GM19328 (cell line): ENCODE data around the gene APPL1.

ENCODE experiments used
- ATAC-seq: cut with Tn5 transposase; IDR thresholded peaks from one replicate; pipeline ENCODE4 v1.9.1; 2021; ENCODE audit warnings: mild to moderate bottlenecking, moderate library complexity; ENCODE audit not compliant: unreplicated experiment

Gene APPL1

DNA sequence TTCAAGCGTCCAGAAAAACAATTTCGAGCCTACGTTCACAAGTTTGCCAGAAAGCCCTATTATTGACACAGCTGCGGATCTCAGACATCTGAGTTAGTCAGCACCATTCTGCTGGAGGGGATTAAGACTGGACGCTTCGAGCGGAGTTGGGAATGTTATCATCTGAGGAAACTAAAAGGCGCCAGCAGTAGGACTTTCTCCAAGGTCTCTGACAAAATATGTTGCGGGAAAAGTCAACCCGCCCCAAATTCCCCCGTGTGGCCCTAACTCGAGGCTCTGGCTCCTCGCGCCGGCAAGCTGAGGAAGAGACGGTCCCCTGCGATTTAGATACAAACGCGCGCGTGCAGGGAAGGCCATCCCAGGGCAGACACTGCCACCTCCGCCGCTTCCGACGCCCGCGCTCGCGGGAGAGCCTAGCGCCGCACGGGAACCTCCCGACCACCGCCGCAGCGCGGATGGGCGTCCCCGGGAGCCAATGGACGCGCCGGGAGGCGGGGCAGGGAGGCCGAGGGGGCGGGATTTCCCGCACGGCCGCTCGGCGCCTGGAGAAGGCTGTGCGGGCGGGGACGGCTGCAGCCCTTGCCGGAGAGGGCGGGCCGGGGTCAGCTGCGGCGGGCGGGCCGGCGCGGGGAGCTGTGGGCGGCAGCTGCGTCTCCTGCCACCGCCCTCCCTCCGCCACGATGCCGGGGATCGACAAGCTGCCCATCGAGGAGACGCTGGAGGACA is at the start of gene APPL1:
Gene APPL1 (plus strand): TSS at position 526 of the 726 bp plus-strand sequence. CDS start 155 bp downstream, at position 681.
- peak; percentile 81 for ATAC-seq

- no peak for ATAC-seq
Observed at GRCh38 chr3:57179580-57180410, 47.7 kb upstream of the APPL1 start.

DNA sequence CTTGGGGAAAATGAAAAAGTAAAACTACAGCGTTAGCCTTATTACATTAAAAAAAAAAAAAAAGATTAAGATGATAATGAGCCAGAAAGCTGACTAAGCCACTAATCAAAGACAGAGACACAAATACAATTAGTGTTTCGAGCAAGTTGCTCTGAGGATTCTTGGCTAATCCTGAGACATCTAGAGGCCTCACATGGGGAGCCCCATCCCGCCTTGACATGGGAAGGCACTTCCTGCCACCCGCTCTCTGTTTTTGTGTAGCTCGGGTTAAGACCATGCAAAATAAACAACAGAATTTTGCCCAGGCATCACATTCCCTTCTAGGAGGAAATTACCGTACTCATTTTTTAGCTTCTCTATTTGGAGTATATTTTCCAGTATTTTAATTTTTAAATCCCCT is 43.0 kb upstream of the APPL1 start:
- ATAC-seq, result no peak

GRCh38 chr3:57192028-57192427 is 35.5 kb upstream of the APPL1 start:
- no peak for ATAC-seq

GRCh38 chr3:57194641-57195040 is 32.9 kb upstream of the APPL1 start:
- no peak for ATAC-seq

- no peak for ATAC-seq
Observed at GRCh38 chr3:57199895-57200297, 27.6 kb upstream of the APPL1 start, which contains the start of gene HESX1. HESX1 (minus strand) TSS chr3:57199978; CDS start chr3:57199918, 60 bp downstream.

GRCh38 chr3:57206423-57206822 is 21.1 kb upstream of the APPL1 start:
- no peak for ATAC-seq

DNA sequence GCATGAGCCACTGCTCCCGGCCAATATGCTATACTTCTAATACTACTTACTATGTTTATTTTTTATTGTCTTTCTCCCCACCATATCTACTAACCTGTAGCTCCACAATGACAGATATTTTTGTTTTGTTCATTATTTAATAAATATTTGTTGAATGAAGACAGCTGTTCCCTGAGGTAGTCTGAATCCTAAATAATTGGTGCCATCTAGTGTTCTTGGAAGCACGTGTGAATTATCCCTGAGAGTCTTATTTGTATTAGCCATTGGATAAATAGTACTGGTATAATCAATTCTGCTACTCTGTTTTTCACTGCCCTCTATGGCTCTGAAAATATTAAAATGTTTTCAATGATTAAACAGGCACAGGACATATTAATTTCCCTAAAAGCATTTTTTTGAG is 5.6 kb upstream of the APPL1 start:
- ATAC-seq, result no peak

DNA sequence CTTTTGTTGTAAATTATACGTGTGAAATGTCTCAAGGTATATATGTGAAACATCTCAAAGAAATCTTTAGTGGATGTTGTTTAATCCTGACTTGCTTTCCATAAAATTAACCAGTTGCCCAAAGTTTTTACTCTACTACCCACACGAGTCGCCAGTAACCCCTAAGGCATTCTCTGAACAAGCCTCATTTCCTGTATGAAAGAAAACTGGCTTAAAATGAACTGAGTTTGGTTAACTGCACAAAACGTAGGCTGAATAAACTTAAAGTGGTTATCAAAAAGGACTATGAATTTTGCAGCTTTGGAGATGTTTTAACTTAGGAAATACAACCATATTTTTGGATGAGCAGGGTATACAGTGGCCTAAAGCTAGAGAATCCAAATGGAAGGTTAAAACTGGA is 2.7 kb upstream of the APPL1 start:
- ATAC-seq, result no peak

DNA sequence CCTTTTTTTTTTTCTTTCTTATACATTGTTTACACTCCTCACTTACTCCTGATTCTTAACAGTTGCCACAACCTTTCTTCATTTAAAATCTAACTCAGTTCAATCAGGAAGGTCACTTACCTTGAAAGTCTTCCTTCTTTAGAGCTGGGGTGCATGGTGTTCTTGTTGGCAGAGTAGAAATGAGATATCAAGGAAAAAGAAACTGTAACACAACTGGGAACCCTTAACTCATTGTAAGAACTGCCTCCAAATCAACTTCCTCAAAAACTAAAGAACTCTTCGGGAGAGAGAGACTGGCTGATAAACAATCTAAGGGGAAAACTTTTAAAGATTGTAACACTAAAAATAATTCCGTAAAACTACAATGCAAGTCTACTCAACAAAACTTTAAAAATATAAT is 1.4 kb upstream of the APPL1 start:
- ATAC-seq, result no peak

DNA sequence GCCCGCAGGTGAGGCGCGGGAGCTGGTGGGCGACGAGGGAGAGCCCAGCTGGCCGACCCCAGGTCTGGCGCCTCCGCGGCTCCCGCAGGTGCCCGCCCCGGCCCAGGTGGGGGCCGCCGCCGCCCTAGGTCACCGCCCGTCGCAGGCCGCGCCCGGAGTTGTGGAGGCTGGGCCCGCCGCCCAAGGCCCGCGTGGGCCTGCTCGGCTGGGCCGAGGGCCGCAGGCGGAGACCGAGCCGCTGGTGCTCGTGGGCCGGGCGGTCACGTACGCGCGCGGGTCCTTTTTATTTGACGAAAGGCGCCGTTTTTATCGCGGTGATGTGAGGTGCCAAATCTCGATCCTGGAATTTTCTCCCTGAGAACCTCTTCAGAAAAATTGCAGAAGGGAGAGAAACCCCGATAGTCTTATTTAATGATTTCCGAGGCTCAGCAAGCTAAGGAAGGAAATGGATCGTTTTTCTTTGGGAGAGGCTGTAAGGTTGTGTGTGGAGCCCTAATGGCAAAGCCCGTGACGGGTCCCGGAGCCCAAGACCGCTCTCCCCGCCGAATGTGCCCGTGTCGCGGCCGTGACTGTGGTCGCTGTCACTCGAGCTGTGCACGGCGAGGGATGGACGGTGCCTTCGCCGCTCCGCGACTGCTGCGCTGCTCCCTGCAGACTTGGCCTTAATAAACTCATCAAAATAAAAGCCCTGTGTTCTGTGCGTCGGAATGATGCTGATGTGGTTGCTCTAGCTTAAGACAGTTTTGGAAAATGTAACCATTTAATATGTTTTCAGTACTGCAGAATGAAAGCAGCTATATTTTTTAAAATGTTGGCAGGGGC is 612 bp downstream of the APPL1 start:
- peak; percentile 39 for ATAC-seq

- ATAC-seq, result no peak
Observed at GRCh38 chr3:57230006-57230405, 2.5 kb downstream of the APPL1 start.

DNA sequence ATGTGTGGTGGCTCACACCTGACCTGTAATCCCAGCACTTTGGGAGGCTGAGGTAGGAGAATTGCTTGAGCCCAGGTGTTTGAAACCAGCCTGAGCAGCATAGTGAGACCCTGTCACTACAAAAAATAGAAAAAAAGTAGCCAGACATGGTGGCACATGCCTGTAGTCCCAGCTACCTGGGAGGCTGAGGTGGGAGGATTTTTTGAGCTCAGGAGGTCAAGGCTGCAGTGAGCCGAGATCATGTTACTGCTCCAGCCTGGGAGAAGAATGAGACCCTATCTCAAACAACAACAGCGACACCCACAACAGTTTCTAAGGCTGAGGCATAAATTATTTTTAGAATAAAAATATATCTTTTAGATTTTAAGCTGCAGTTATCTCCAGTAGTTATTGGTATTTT is 6.3 kb downstream of the APPL1 start:
- no peak for ATAC-seq

DNA sequence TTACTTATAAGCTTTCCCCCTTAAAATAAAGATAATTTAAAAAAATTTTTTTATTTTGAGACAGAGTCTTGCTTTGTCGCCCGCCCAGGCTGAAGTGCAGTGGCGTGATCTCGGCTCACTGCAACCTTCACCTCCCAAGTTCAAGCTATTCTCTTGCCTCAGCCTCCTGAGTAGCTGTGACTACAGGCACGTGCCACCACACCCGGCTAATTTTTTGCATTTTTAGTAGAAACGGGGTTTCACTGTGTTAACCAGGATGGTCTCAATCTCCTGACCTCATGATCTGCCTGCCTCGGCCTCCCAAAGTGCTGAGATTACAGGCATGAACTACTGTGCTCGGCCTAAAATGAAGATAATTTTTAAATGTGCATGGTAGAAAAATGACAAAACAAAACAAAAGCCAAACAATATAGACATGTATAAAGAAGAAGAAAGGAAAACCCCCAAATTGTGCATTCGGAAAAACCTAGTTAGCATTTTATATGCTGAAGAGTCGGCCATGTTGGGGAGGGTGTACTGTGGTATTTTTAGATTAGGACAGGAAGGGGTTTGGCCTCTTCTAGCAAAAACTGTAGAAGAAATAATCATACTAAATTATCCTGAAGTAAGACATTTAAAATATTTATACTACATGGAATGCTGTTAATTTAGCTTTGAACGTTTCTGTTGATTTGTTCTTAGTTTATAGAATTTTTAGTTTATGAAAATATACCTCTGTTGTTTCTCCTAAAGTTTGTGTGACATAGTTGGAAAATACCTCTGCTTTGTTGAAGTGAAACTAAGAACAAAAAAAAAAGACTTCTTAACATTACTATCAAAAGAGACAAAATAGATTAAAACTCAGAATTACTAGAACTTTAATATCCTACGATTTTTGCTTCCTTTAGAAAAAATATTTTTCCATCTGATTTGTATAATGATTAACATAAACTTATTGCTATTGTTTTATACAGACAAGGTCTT is 7.4 kb downstream of the APPL1 start:
- ATAC-seq, result no peak

- no peak for ATAC-seq
Observed at GRCh38 chr3:57244946-57245345, 17.4 kb downstream of the APPL1 start.

DNA sequence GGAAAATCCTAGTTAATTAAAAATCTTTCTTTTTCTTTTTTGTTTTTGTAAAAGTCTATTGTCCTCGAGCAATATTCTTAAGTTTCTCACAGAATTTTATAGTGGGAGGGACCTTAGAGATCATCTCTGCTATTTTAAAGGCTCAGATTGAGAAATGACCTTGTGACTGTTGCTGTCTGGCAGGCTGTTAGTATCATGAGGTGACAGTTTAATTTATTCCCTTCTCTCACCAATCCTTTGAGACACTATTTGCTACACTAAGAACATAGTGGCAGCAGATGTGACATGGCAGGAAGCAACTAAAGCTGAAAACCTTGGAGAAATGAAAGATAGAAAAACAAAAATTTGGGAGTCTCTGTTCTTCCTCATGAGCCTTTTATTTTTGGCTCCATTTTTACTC is 24.9 kb downstream of the APPL1 start:
- ATAC-seq, result no peak

- no peak for ATAC-seq
Observed at GRCh38 chr3:57256844-57257243, 29.3 kb downstream of the APPL1 start.

- no peak for ATAC-seq
Observed at GRCh38 chr3:57257678-57258077, 30.1 kb downstream of the APPL1 start.

GRCh38 chr3:57261119-57261518 is 33.6 kb downstream of the APPL1 start:
- no peak for ATAC-seq

- ATAC-seq, result no peak
Observed at GRCh38 chr3:57261929-57262328, 34.4 kb downstream of the APPL1 start.
